ENCODE measurements around the gene GRM8.

DNA sequence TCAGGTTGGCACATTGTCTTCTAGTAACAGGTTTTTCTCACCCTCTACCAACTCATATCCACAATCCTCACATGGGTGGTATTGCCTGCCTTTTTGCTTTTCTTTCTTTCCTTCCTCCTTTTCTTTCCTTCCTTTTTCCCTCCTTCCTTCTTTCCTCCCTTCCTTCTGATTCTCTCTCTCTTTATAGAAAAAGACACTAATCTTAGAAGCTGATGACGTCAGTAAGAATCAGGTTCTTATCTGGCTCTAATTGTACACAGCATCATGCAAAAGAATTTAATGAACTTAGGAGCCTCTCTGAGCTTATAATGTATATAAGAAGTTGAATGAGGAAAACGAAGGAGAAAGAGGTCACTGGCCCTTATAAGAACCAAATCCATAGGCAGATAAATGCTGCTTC lies 328.3 kb downstream of the GRM8 start:
- TF ChIP-seq PPARA (CRISPR knock-in tag; IDR thresholded peaks at IDR 0.05; ENCODE audit: borderline replicate concordance): no peak
- TF ChIP-seq PATZ1 (CRISPR knock-in tag; IDR thresholded peaks at IDR 0.05; ENCODE audit: borderline replicate concordance): no peak
- no peak for TF ChIP-seq OSR1 (CRISPR knock-in tag; IDR thresholded peaks at IDR 0.05)
- no peak for TF ChIP-seq ZNF565 (CRISPR knock-in tag; conservative IDR thresholded peaks at IDR 0.05; ENCODE audit: low read depth)
- no peak for TF ChIP-seq POU6F1 (CRISPR knock-in tag; IDR thresholded peaks at IDR 0.05; ENCODE audit: borderline replicate concordance, low read depth)
- TF ChIP-seq ZFP3 (CRISPR knock-in tag; IDR thresholded peaks at IDR 0.05): no peak
- TF ChIP-seq ESRRG (CRISPR knock-in tag; IDR thresholded peaks at IDR 0.05): no peak
- no peak for TF ChIP-seq ZNF8 (CRISPR knock-in tag; IDR thresholded peaks at IDR 0.05)
- TF ChIP-seq CSDC2 (CRISPR knock-in tag; IDR thresholded peaks at IDR 0.05): no peak
- TF ChIP-seq ZNF70 (CRISPR knock-in tag; IDR thresholded peaks at IDR 0.05): no peak
